Measurements from ENCODE around the gene GPATCH8.
A peak's percentile ranks its signal among the peaks of the same experiment; 100 is the strongest.

The GPATCH8 gene

GRCh38 chr17:44353672-44354331, 149.4 kb downstream of the GPATCH8 start:
- H3K4me3 ChIP-seq (ENCODE audit: low read depth, low read length) = peak overlapping the region; percentile 17
- TF ChIP-seq, protein P1, sequence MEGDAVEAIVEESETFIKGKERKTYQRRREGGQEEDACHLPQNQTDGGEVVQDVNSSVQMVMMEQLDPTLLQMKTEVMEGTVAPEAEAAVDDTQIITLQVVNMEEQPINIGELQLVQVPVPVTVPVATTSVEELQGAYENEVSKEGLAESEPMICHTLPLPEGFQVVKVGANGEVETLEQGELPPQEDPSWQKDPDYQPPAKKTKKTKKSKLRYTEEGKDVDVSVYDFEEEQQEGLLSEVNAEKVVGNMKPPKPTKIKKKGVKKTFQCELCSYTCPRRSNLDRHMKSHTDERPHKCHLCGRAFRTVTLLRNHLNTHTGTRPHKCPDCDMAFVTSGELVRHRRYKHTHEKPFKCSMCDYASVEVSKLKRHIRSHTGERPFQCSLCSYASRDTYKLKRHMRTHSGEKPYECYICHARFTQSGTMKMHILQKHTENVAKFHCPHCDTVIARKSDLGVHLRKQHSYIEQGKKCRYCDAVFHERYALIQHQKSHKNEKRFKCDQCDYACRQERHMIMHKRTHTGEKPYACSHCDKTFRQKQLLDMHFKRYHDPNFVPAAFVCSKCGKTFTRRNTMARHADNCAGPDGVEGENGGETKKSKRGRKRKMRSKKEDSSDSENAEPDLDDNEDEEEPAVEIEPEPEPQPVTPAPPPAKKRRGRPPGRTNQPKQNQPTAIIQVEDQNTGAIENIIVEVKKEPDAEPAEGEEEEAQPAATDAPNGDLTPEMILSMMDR (conservative IDR thresholded peaks at IDR 0.05; ENCODE audit: low read depth, low read length) = no peak
- no peak for DNase-seq (ENCODE audit: low read depth)

GRCh38 chr17:44352828-44353671, 150.2 kb downstream of the GPATCH8 start:
- no peak for DNase-seq (ENCODE audit: low read depth)
- TF ChIP-seq, protein P1 (conservative IDR thresholded peaks at IDR 0.05; ENCODE audit: low read depth, low read length) = no peak
- no peak overlapping the region for H3K4me3 ChIP-seq (ENCODE audit: low read depth, low read length)

GRCh38 chr17:44351961-44352827, 151.0 kb downstream of the GPATCH8 start:
- H3K4me3 ChIP-seq (ENCODE audit: low read depth, low read length) = no peak overlapping the region
- no peak for DNase-seq (ENCODE audit: low read depth)
- TF ChIP-seq, protein P1 (conservative IDR thresholded peaks at IDR 0.05; ENCODE audit: low read depth, low read length) = no peak

DNA sequence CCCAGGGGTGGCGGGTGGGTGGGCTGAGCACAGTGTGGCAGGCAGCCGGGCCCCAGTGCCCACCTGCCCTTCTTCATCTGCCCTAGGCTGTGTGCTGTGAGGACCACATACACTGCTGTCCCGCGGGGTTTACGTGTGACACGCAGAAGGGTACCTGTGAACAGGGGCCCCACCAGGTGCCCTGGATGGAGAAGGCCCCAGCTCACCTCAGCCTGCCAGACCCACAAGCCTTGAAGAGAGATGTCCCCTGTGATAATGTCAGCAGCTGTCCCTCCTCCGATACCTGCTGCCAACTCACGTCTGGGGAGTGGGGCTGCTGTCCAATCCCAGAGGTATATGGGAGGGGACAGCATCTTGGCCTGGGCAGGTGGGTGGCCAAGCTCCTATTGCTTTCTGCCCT, 151.7 kb downstream of the GPATCH8 start:
- no peak overlapping the region for H3K4me3 ChIP-seq (ENCODE audit: low read depth, low read length)
- DNase-seq (ENCODE audit: low read depth) = no peak
- TF ChIP-seq, protein P1 (conservative IDR thresholded peaks at IDR 0.05; ENCODE audit: low read depth, low read length) = no peak

DNA sequence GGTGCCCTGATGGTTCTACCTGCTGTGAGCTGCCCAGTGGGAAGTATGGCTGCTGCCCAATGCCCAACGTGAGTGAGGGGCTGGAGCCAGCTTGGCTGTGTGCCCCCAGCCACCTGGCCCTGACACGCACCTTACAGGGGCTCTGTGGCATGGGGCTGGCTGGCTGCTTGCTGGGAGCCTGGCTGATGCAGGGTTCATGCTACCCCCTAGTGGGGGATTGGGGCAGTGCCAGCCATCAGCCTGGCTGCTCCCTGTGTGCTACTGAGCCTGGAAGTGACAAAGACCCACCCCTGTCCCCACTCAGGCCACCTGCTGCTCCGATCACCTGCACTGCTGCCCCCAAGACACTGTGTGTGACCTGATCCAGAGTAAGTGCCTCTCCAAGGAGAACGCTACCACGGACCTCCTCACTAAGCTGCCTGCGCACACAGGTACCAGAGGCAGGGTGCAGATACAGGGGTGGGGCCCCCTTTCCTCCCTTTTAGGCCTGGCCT, 152.4 kb downstream of the GPATCH8 start:
- DNase-seq (ENCODE audit: low read depth) = peak; percentile 66
- no peak overlapping the region for H3K4me3 ChIP-seq (ENCODE audit: low read depth, low read length)
- TF ChIP-seq, protein P1 (conservative IDR thresholded peaks at IDR 0.05; ENCODE audit: low read depth, low read length) = peak; percentile 82

GRCh38 chr17:44349553-44350070, 153.6 kb downstream of the GPATCH8 start:
- TF ChIP-seq, protein P1 (conservative IDR thresholded peaks at IDR 0.05; ENCODE audit: low read depth, low read length) = no peak
- no peak for DNase-seq (ENCODE audit: low read depth)
- H3K4me3 ChIP-seq (ENCODE audit: low read depth, low read length) = no peak overlapping the region

Data from choroid plexus epithelial cell (primary cell).